Vagina (tissue), 2 donors: ENCODE measurements around the gene METTL25B. TPM values are rescaled to one million over a fixed set of nuclear protein-coding genes. Genes with fewer than 3 reads are reported as not detected.

ENCODE experiments used
- DNase-seq, 2 donors: peaks; one replicate each; pipeline ENCODE4 v3.0.0-alpha.2; 2017; ENCODE audit errors: extremely low spot score in 2 of 2
- H3K27ac ChIP-seq: fragments of 200-600 bp; sonication (generic); one replicate; pipeline ENCODE4 v1.5.1; 2019
- H3K27me3 ChIP-seq: fragments of 200-600 bp; sonication (generic); one replicate; pipeline ENCODE4 v1.5.1; 2019
- H3K36me3 ChIP-seq, 2 donors: fragments of 200-600 bp; sonication (generic); one replicate each; pipeline ENCODE4 v1.5.1; 2017 to 2019
- H3K4me1 ChIP-seq: fragments of 200-600 bp; sonication (generic); one replicate; pipeline ENCODE4 v1.5.1; 2019
- H3K4me3 ChIP-seq, 2 donors: fragments of 200-600 bp; sonication (generic); 1 replicate in 1 of 2; 2 replicates in 1 of 2; pipeline ENCODE4 v1.5.1; 2016 to 2019
- H3K9me3 ChIP-seq: fragments of 200-600 bp; sonication (generic); one replicate; pipeline ENCODE4 v1.5.1; 2019
- POLR2A ChIP-seq, 2 donors: fragments of 450-650 bp; IDR thresholded peaks; one replicate each; pipeline ENCODE4 v1.6.1; 2017; ENCODE audit warnings: antibody characterized with exemption in 2 of 2, mild to moderate bottlenecking in 2 of 2, moderate library complexity in 2 of 2
- POLR2AphosphoS5 ChIP-seq, 2 donors: sonication (generic); formaldehyde crosslinking; IDR thresholded peaks; one replicate each; pipeline ENCODE4 v1.9.0; 2017; ENCODE audit warnings: antibody characterized with exemption in 2 of 2, mild to moderate bottlenecking in 2 of 2, low read depth in 1 of 2; ENCODE audit not compliant: insufficient read depth in 1 of 2
- intact Hi-C: fragments of 100-400 bp; cut with DNase I; formaldehyde crosslinking; loops from one replicate; pipeline ENCODE4 v1.15.1; 2023
- total RNA-seq: library from RNA; depleted of rRNA; stranded (reverse); fragments of >200 nt; gene quantifications from one replicate; pipeline ENCODE4 v1.2.3, GENCODE V29; 2016
- TF ChIP-seq, protein P1 (sequence below), 3 experiments: fragments of 450-650 bp in 2 of 3; fragments of 200-600 bp in 1 of 3; sonication (generic) in 1 of 3; IDR thresholded peaks; one replicate each; pipeline ENCODE4 v1.5.1; 2017 to 2019; ENCODE audit warnings: antibody characterized with exemption in 3 of 3, mild to moderate bottlenecking in 2 of 3, moderate library complexity in 2 of 3

The METTL25B gene
- total RNA-seq, 1 donor from 2014 or later = 17.7 TPM

GRCh38 chr1:156767101-156767878 is 39.0 kb downstream of the METTL25B start, which contains the start of gene PRCC:
PRCC (plus strand) TSS chr1:156767535; CDS start chr1:156767772, 237 bp downstream.
- intact Hi-C loops = no loop called here
- Histone ChIP-seq H3K27ac (peak within 1 kb of the TSS; percentile 85), H3K9me3 (no peaks in the 10 kb centered on the region), H3K27me3 (no peaks in the 10 kb centered on the region), H3K4me1 (peaks cover 53% of the 10 kb centered on the region), H3K4me3 (peak within 1 kb of the TSS; percentile 85 to 89), H3K36me3 (peaks cover 0 to 9% of the 10 kb centered on the region in 2 donors)
- peak in 1 of 2 donors; percentile 100 for DNase-seq
- peak in 1 of 2 donors; percentile 49 for TF ChIP-seq POLR2A (IDR thresholded peaks at IDR 0.05)
- peak; percentile 90 to 100 for TF ChIP-seq POLR2AphosphoS5 (IDR thresholded peaks at IDR 0.05; ENCODE audit: insufficient read depth in 1 of 2, low read depth in 1 of 2)
- TF ChIP-seq, protein P1, sequence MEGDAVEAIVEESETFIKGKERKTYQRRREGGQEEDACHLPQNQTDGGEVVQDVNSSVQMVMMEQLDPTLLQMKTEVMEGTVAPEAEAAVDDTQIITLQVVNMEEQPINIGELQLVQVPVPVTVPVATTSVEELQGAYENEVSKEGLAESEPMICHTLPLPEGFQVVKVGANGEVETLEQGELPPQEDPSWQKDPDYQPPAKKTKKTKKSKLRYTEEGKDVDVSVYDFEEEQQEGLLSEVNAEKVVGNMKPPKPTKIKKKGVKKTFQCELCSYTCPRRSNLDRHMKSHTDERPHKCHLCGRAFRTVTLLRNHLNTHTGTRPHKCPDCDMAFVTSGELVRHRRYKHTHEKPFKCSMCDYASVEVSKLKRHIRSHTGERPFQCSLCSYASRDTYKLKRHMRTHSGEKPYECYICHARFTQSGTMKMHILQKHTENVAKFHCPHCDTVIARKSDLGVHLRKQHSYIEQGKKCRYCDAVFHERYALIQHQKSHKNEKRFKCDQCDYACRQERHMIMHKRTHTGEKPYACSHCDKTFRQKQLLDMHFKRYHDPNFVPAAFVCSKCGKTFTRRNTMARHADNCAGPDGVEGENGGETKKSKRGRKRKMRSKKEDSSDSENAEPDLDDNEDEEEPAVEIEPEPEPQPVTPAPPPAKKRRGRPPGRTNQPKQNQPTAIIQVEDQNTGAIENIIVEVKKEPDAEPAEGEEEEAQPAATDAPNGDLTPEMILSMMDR (IDR thresholded peaks at IDR 0.05) = no peak

GRCh38 chr1:156767879-156768604 is 39.8 kb downstream of the METTL25B start:
- no peak for DNase-seq
- H3K9me3 ChIP-seq = no peaks in the 10 kb centered on the region
- H3K36me3 ChIP-seq = peaks cover 0 to 9% of the 10 kb centered on the region in 2 donors
- peaks cover 59% of the 10 kb centered on the region for H3K4me1 ChIP-seq
- no peaks in the 10 kb centered on the region for H3K27me3 ChIP-seq
- H3K27ac ChIP-seq = peak overlapping the region; percentile 85
- intact Hi-C loops = no loop called here
- H3K4me3 ChIP-seq = peak overlapping the region; percentile 85 to 89
- TF ChIP-seq POLR2AphosphoS5 (IDR thresholded peaks at IDR 0.05; ENCODE audit: insufficient read depth in 1 of 2, low read depth in 1 of 2) = no peak
- no peak for TF ChIP-seq POLR2A (IDR thresholded peaks at IDR 0.05)
- TF ChIP-seq, protein P1 (IDR thresholded peaks at IDR 0.05) = no peak

DNA sequence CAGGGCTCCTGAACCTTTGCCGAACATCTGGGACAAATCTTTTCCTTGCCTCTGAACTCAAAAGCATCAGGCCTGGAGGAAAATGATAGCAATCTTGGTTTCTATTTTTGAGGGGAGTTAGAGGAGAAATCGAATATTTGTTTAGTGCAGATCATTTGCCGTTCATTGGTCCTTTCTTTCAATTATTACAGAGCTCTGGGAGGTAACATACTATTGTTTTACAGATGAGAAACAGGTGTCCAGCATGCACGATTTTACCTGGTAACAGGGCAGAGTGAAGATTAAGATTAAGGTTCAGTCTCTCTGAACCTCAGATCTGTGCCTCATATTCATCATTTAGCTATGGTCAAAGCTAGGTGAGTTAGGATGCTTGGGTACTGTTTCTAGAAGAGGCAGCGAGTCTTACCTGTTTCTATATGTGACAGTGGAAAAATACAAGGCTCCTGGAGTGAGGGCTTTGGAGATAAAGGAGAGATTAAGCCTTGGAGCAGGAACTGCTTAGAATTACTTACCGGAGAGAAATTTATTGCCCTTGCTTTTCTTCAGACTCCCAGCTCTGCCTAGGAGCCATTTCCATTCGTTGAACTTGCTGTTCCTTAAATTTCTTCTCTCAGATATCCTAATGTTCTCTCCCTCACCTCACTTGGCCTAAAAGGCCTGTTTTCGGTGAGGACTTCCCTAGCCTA is 40.5 kb downstream of the METTL25B start:
- no peaks in the 10 kb centered on the region for H3K9me3 ChIP-seq
- no peak for TF ChIP-seq POLR2A (IDR thresholded peaks at IDR 0.05)
- TF ChIP-seq POLR2AphosphoS5 (IDR thresholded peaks at IDR 0.05; ENCODE audit: insufficient read depth in 1 of 2, low read depth in 1 of 2) = no peak
- TF ChIP-seq, protein P1 (IDR thresholded peaks at IDR 0.05) = no peak
- intact Hi-C loops = no loop called here
- H3K4me3 ChIP-seq = peak overlapping the region; percentile 85 to 89
- DNase-seq = no peak
- no peaks in the 10 kb centered on the region for H3K27me3 ChIP-seq
- peak overlapping the region; percentile 85 for H3K27ac ChIP-seq
- peaks cover 66% of the 10 kb centered on the region for H3K4me1 ChIP-seq
- peaks cover 0 to 9% of the 10 kb centered on the region in 2 donors for H3K36me3 ChIP-seq

- H3K27ac ChIP-seq = no peak overlapping the region
- no peaks in the 10 kb centered on the region for H3K27me3 ChIP-seq
- no peaks in the 10 kb centered on the region for H3K9me3 ChIP-seq
- peaks cover 0 to 9% of the 10 kb centered on the region in 2 donors for H3K36me3 ChIP-seq
- no peak overlapping the region for H3K4me3 ChIP-seq
- TF ChIP-seq, protein P1 (IDR thresholded peaks at IDR 0.05) = no peak
- TF ChIP-seq POLR2A (IDR thresholded peaks at IDR 0.05) (no peak), POLR2AphosphoS5 (IDR thresholded peaks at IDR 0.05; ENCODE audit: insufficient read depth in 1 of 2, low read depth in 1 of 2) (no peak)
- H3K4me1 ChIP-seq = peaks cover 81% of the 10 kb centered on the region
- no peak for DNase-seq
- intact Hi-C loops = no loop called here
Observed at GRCh38 chr1:156772222-156772621, 44.0 kb downstream of the METTL25B start.
